Lower lobe of right lung (tissue), 2 donors: ENCODE results near the gene NAT10. TPM values are rescaled to one million over a fixed set of nuclear protein-coding genes. Genes with fewer than 3 reads are reported as not detected.

ENCODE experiments used
- ATAC-seq, 2 donors: fragments of 200-7000 bp; cut with Tn5 transposase; one replicate each; pipeline ENCODE4 v1.9.1; 2020 to 2022; ENCODE audit warnings: mild to moderate bottlenecking in 2 of 2, moderate library complexity in 2 of 2
- DNase-seq: peaks from one replicate; pipeline ENCODE4 v3.0.0-alpha.2; 2020
- H3K27ac ChIP-seq: fragments of 200-600 bp; one replicate; pipeline ENCODE4 v1.8.0; 2022
- H3K27me3 ChIP-seq: fragments of 200-600 bp; one replicate; pipeline ENCODE4 v1.8.0; 2022; ENCODE audit warnings: low read depth
- H3K36me3 ChIP-seq: fragments of 200-600 bp; one replicate; pipeline ENCODE4 v1.8.0; 2022; ENCODE audit warnings: mild to moderate bottlenecking
- H3K4me1 ChIP-seq: fragments of 200-600 bp; one replicate; pipeline ENCODE4 v1.8.0; 2022
- H3K4me3 ChIP-seq: fragments of 200-600 bp; one replicate; pipeline ENCODE4 v1.8.0; 2022; ENCODE audit warnings: mild to moderate bottlenecking
- H3K9me3 ChIP-seq: fragments of 200-600 bp; one replicate; pipeline ENCODE4 v1.8.0; 2022
- intact Hi-C: fragments of 100-400 bp; cut with DNase I; formaldehyde crosslinking; loops from one replicate; pipeline ENCODE4 v1.11.0; 2022
- total RNA-seq: library from RNA; stranded (reverse); fragmentation: NEBNext Ultra II Directional; extraction: Animal tissue kit (Norgen Biotek cat#: 25700); gene quantifications from one replicate; pipeline ENCODE4 v1.2.1, GENCODE V29; 2021
- TF ChIP-seq, protein P1 (sequence below): fragments of 200-600 bp; IDR thresholded peaks from one replicate; pipeline ENCODE4 v1.8.0; 2022; ENCODE audit warnings: antibody characterized with exemption, mild to moderate bottlenecking
- donor health status: DM: no; HTN: yes; CAD: no; lungs with severe emphysema.

The NAT10 gene
- total RNA-seq, 1 donor from 2014 or later = 37.3 TPM

DNA sequence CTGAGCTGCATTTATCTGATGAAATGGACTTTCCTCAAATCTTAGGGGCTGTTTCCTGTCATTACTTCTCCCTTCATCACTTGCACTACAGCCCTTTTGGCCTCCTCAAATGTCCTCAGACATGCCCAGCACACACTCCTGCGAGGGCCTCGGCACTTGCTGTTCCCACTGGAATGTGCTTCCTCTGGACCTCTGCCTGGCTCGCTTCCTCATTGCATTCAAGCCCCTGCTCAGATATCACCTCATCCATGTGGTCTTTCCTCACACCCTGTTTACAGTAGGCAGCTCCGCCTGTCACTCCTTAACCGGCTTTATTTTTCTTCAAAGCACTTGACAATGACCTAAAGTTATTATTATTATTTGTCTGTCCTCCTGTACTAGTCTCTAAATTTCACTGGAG lies 9.0 kb downstream of the NAT10 start:
- intact Hi-C loops = no loop called here
- peaks cover 100% of the 10 kb centered on the region for H3K36me3 ChIP-seq
- ATAC-seq = no peak
- H3K27me3 ChIP-seq = no peaks in the 10 kb centered on the region
- H3K9me3 ChIP-seq = no peaks in the 10 kb centered on the region
- DNase-seq = no peak
- no peaks in the 10 kb centered on the region for H3K4me1 ChIP-seq
- H3K27ac ChIP-seq = no peak overlapping the region
- TF ChIP-seq, protein P1, sequence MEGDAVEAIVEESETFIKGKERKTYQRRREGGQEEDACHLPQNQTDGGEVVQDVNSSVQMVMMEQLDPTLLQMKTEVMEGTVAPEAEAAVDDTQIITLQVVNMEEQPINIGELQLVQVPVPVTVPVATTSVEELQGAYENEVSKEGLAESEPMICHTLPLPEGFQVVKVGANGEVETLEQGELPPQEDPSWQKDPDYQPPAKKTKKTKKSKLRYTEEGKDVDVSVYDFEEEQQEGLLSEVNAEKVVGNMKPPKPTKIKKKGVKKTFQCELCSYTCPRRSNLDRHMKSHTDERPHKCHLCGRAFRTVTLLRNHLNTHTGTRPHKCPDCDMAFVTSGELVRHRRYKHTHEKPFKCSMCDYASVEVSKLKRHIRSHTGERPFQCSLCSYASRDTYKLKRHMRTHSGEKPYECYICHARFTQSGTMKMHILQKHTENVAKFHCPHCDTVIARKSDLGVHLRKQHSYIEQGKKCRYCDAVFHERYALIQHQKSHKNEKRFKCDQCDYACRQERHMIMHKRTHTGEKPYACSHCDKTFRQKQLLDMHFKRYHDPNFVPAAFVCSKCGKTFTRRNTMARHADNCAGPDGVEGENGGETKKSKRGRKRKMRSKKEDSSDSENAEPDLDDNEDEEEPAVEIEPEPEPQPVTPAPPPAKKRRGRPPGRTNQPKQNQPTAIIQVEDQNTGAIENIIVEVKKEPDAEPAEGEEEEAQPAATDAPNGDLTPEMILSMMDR = no peak
- no peak overlapping the region for H3K4me3 ChIP-seq

DNA sequence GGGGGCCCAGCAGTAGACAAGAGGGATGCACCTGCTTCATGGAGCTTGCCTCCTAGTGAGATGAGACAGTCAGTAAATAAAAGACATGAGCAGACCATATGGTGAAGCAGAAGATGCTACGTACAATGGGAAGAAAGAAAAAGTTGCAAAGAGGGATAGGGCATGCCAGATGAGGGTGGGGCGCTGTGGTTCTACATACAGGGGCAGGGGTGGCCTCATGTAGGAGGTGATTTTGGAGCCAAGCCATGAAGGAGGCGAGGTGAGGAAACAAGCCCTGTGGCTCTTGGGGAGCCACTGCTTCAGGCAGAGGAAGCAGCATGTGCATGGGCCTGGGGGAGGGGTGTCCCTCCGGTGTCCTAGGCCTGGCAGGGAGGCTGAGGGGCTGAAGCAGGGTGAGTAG lies 15.2 kb downstream of the NAT10 start:
- H3K27me3 ChIP-seq = no peaks in the 10 kb centered on the region
- no peak overlapping the region for H3K27ac ChIP-seq
- DNase-seq = no peak
- intact Hi-C loops = no loop called here
- no peak overlapping the region for H3K4me3 ChIP-seq
- H3K36me3 ChIP-seq = peaks cover 99% of the 10 kb centered on the region
- no peaks in the 10 kb centered on the region for H3K9me3 ChIP-seq
- ATAC-seq = no peak
- H3K4me1 ChIP-seq = no peaks in the 10 kb centered on the region
- TF ChIP-seq, protein P1 = no peak

DNA sequence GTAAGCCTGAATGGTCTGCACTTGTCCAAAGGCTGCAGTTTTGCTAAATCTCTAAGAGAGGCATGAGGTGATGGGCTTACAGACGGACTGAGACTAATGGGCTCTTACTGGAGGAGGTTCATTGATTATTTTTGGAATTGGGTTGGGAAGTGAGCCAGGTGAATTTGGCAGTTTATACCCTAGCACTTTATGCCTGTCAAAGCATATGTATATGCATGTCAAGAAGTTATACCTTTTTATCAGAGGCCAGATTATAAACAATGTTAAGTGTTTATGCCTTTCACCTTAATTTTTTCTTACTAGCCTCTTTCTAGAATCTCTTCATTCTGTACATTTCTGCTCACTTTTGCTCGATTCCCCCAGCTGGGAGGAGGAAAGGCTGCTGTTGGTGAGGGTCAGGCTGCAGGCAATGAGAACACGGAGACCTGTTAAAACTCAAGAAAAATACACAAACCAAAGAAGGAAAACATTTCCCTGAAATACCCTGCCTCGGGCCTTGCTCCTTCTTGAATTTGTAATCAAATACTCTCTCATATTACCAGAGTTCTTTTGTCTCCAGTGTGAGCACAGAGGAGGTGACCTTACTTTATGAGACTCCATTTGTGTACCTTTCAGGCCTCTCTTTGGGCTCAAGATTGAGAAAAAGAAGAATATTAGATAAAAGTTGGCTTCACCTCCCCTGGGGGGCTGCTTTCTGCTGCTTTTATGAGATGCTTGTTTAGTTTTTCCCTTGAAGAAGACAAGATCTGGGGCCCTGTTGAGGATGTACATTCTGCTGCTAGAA lies 19.6 kb downstream of the NAT10 start:
- intact Hi-C loops = no loop called here
- TF ChIP-seq, protein P1 = no peak
- H3K4me1 ChIP-seq = no peaks in the 10 kb centered on the region
- H3K27ac ChIP-seq = no peak overlapping the region
- DNase-seq (no peak), ATAC-seq (no peak)
- H3K4me3 ChIP-seq = no peak overlapping the region
- H3K9me3 ChIP-seq = no peaks in the 10 kb centered on the region
- H3K27me3 ChIP-seq = no peaks in the 10 kb centered on the region
- peaks cover 97% of the 10 kb centered on the region for H3K36me3 ChIP-seq

DNA sequence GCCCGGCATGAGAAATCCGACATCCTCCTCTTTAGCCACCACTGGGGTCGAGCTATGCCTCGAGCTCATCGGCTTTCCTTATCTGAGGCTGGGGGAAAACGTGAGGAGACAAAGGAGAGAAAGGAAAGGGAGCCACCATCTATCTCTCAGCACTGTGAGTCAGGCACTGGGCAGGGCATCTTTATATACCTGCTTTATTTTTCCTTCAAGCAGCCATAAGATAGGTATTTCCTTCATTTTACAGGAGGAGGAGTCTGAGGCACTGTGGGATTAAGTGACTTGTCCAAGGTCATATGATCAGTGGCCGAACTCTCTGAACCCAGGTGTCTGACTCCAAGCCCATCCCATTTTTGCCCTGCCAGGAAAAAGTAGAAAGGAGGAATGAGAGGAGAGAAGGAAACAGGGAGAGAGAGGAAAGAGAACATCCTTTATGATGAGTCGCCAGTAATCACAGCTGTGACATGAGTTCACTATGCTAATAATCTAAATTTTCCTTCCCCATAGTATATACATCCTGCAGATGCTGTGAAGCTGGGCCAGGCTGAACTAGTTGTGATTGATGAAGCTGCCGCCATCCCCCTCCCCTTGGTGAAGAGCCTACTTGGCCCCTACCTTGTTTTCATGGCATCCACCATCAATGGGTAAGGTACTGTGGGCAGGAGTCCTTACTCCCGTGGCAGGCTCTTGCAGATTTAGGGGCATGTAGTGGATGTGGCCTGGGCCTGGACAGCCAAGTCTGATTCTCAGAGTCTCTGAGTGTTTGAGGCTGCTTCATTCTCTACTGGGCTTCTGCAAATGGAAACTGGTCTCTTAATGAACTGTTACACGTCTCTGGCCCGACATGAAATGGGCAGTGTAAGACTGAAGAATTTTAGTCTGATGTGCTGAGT lies 21.8 kb downstream of the NAT10 start:
- no peaks in the 10 kb centered on the region for H3K9me3 ChIP-seq
- H3K27me3 ChIP-seq = no peaks in the 10 kb centered on the region
- TF ChIP-seq, protein P1 = no peak
- H3K27ac ChIP-seq = no peak overlapping the region
- no peak overlapping the region for H3K4me3 ChIP-seq
- DNase-seq = no peak
- no peaks in the 10 kb centered on the region for H3K4me1 ChIP-seq
- no peak for ATAC-seq
- H3K36me3 ChIP-seq = peaks cover 98% of the 10 kb centered on the region
- intact Hi-C loops = no loop called here

DNA sequence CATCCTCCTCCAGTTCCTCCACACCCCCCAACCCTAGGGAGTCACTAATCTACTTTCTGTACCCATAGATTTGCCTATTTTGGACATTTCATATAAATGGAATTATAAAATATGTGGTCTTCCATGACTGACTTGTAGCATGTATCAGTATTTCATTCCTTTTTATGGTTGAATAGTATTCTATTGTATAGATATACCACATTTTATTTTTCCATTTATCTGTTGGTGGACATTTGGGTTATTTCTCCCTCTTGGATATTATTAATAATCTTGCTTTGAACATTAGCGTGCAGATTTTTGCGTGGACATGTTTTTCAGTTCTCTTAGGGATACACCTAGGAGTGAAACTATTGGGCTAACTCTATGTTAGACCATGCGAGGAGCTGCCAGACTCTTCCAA lies 23.4 kb downstream of the NAT10 start:
- Histone ChIP-seq H3K27me3 (no peaks in the 10 kb centered on the region), H3K4me1 (no peaks in the 10 kb centered on the region), H3K36me3 (peaks cover 98% of the 10 kb centered on the region), H3K4me3 (no peak overlapping the region), H3K27ac (no peak overlapping the region), H3K9me3 (no peaks in the 10 kb centered on the region)
- DNase-seq (no peak), ATAC-seq (no peak)
- TF ChIP-seq, protein P1 = no peak
- intact Hi-C loops = no loop called here
